Measurements from ENCODE around the gene VIM.
A peak's percentile ranks its signal among the peaks of the same experiment; 100 is the strongest.

Gene VIM

GRCh38 chr10:17216217-17216900 is 11.7 kb upstream of the VIM start:
- Histone ChIP-seq H3K27me3 (ENCODE audit: insufficient read depth, low read length) (no peaks in the 10 kb centered on the region), H3K27ac (ENCODE audit: low read depth, low read length) (peak overlapping the region; percentile 7), H2AFZ (ENCODE audit: insufficient read depth, low read length, poor library complexity) (no peak overlapping the region), H3K36me3 (ENCODE audit: control insufficient read depth in 1 of 2, insufficient read depth in 2 of 2, low read length in 2 of 2) (no peaks in the 10 kb centered on the region), H3K9me3 (ENCODE audit: insufficient read depth, low read depth, low read length) (no peaks in the 10 kb centered on the region), H3K79me1 (ENCODE audit: low read length) (peaks cover 6% of the 10 kb centered on the region), H2BK5ac (ENCODE audit: low read depth, low read length, poor library complexity) (peak overlapping the region; percentile 27), H3K9ac (ENCODE audit: low read length) (no peak overlapping the region), H3K4me1 (ENCODE audit: control insufficient read depth in 1 of 2, insufficient read depth in 2 of 2, low read length in 2 of 2) (peaks cover 3 to 5% of the 10 kb centered on the region in 2 experiments), H3K14ac (ENCODE audit: low read length) (peak overlapping the region; percentile 42), H2AK5ac (ENCODE audit: low read length) (peak overlapping the region; percentile 47), H3K18ac (ENCODE audit: low read length) (no peak overlapping the region), H4K91ac (ENCODE audit: low read depth, low read length) (peak overlapping the region; percentile 74), H4K12ac (ENCODE audit: low read depth, low read length) (no peak overlapping the region), H2BK12ac (ENCODE audit: low read length) (peak overlapping the region; percentile 85), H4K8ac (ENCODE audit: low read depth, low read length) (peak overlapping the region; percentile 47), H3K4me3 (ENCODE audit: low read depth, low read length) (no peak overlapping the region), H3K4ac (ENCODE audit: low read depth, low read length) (peak overlapping the region; percentile 24), H3K23ac (ENCODE audit: low read length) (no peak overlapping the region), H3K79me2 (ENCODE audit: control insufficient read depth, insufficient read depth, low read length, poor library complexity) (no peaks in the 10 kb centered on the region), H2BK120ac (ENCODE audit: insufficient read depth, low read length, poor library complexity) (peak overlapping the region; percentile 50), H3K4me2 (ENCODE audit: low read length) (no peak overlapping the region)
- no CpG with 5 or more reads among the region's 5 CpGs for WGBS (ENCODE audit: extremely low coverage, insufficient coverage, insufficient read length)
- DNase-seq: peak; percentile 29 to 58

- Histone ChIP-seq H3K18ac (ENCODE audit: low read length) (no peak overlapping the region), H3K9me3 (ENCODE audit: insufficient read depth, low read depth, low read length) (no peaks in the 10 kb centered on the region), H3K4ac (ENCODE audit: low read depth, low read length) (peak overlapping the region; percentile 24), H2AK5ac (ENCODE audit: low read length) (peak overlapping the region; percentile 47), H3K4me3 (ENCODE audit: low read depth, low read length) (no peak overlapping the region), H3K27me3 (ENCODE audit: insufficient read depth, low read length) (no peaks in the 10 kb centered on the region), H4K12ac (ENCODE audit: low read depth, low read length) (no peak overlapping the region), H3K4me1 (ENCODE audit: control insufficient read depth in 1 of 2, insufficient read depth in 2 of 2, low read length in 2 of 2) (peaks cover 3 to 5% of the 10 kb centered on the region in 2 experiments), H3K23ac (ENCODE audit: low read length) (no peak overlapping the region), H2BK120ac (ENCODE audit: insufficient read depth, low read length, poor library complexity) (peak overlapping the region; percentile 50), H2BK5ac (ENCODE audit: low read depth, low read length, poor library complexity) (peak overlapping the region; percentile 27), H3K9ac (ENCODE audit: low read length) (no peak overlapping the region), H3K36me3 (ENCODE audit: control insufficient read depth in 1 of 2, insufficient read depth in 2 of 2, low read length in 2 of 2) (no peaks in the 10 kb centered on the region), H4K8ac (ENCODE audit: low read depth, low read length) (peak overlapping the region; percentile 47), H3K14ac (ENCODE audit: low read length) (peak overlapping the region; percentile 42), H4K91ac (ENCODE audit: low read depth, low read length) (peak overlapping the region; percentile 74), H3K4me2 (ENCODE audit: low read length) (no peak overlapping the region), H3K79me2 (ENCODE audit: control insufficient read depth, insufficient read depth, low read length, poor library complexity) (no peaks in the 10 kb centered on the region), H3K27ac (ENCODE audit: low read depth, low read length) (peak overlapping the region; percentile 7), H2AFZ (ENCODE audit: insufficient read depth, low read length, poor library complexity) (no peak overlapping the region), H2BK12ac (ENCODE audit: low read length) (peak overlapping the region; percentile 85), H3K79me1 (ENCODE audit: low read length) (peaks cover 6% of the 10 kb centered on the region)
- no CpG with 5 or more reads among the region's 6 CpGs for WGBS (ENCODE audit: extremely low coverage, insufficient coverage, insufficient read length)
- DNase-seq: no peak
Measured at GRCh38 chr10:17216901-17217395, 11.1 kb upstream of the VIM start.

- H3K4me3 ChIP-seq (ENCODE audit: low read depth, low read length): no peak overlapping the region
- no peaks in the 10 kb centered on the region for H3K27me3 ChIP-seq (ENCODE audit: insufficient read depth, low read length)
- H3K36me3 ChIP-seq (ENCODE audit: control insufficient read depth in 1 of 2, insufficient read depth in 2 of 2, low read length in 2 of 2): no peaks in the 10 kb centered on the region
- no peak overlapping the region for H3K27ac ChIP-seq (ENCODE audit: low read depth, low read length)
- DNase-seq: no peak
- no peak overlapping the region for H4K8ac ChIP-seq (ENCODE audit: low read depth, low read length)
- H2BK12ac ChIP-seq (ENCODE audit: low read length): no peak overlapping the region
- H3K9me3 ChIP-seq (ENCODE audit: insufficient read depth, low read depth, low read length): no peaks in the 10 kb centered on the region
- H2AFZ ChIP-seq (ENCODE audit: insufficient read depth, low read length, poor library complexity): no peak overlapping the region
- H3K79me1 ChIP-seq (ENCODE audit: low read length): peaks cover 6% of the 10 kb centered on the region
- H2BK5ac ChIP-seq (ENCODE audit: low read depth, low read length, poor library complexity): no peak overlapping the region
- no peaks in the 10 kb centered on the region for H3K79me2 ChIP-seq (ENCODE audit: control insufficient read depth, insufficient read depth, low read length, poor library complexity)
- H3K4me2 ChIP-seq (ENCODE audit: low read length): no peak overlapping the region
- H3K18ac ChIP-seq (ENCODE audit: low read length): no peak overlapping the region
- no peak overlapping the region for H4K91ac ChIP-seq (ENCODE audit: low read depth, low read length)
- H2AK5ac ChIP-seq (ENCODE audit: low read length): no peak overlapping the region
- no peak overlapping the region for H4K12ac ChIP-seq (ENCODE audit: low read depth, low read length)
- no peak overlapping the region for H2BK120ac ChIP-seq (ENCODE audit: insufficient read depth, low read length, poor library complexity)
- peaks cover 3 to 5% of the 10 kb centered on the region in 2 experiments for H3K4me1 ChIP-seq (ENCODE audit: control insufficient read depth in 1 of 2, insufficient read depth in 2 of 2, low read length in 2 of 2)
- H3K23ac ChIP-seq (ENCODE audit: low read length): no peak overlapping the region
- no peak overlapping the region for H3K14ac ChIP-seq (ENCODE audit: low read length)
- no CpG with 5 or more reads among the region's 1 CpG for WGBS (ENCODE audit: extremely low coverage, insufficient coverage, insufficient read length)
- H3K4ac ChIP-seq (ENCODE audit: low read depth, low read length): no peak overlapping the region
- no peak overlapping the region for H3K9ac ChIP-seq (ENCODE audit: low read length)
Measured at GRCh38 chr10:17217631-17218232, 10.3 kb upstream of the VIM start.

- no peak overlapping the region for H2BK120ac ChIP-seq (ENCODE audit: insufficient read depth, low read length, poor library complexity)
- peaks cover 6% of the 10 kb centered on the region for H3K79me1 ChIP-seq (ENCODE audit: low read length)
- H3K18ac ChIP-seq (ENCODE audit: low read length): no peak overlapping the region
- no peak overlapping the region for H2AFZ ChIP-seq (ENCODE audit: insufficient read depth, low read length, poor library complexity)
- no peak overlapping the region for H4K12ac ChIP-seq (ENCODE audit: low read depth, low read length)
- no peak overlapping the region for H4K91ac ChIP-seq (ENCODE audit: low read depth, low read length)
- H3K4me2 ChIP-seq (ENCODE audit: low read length): no peak overlapping the region
- no peak overlapping the region for H4K8ac ChIP-seq (ENCODE audit: low read depth, low read length)
- H3K9ac ChIP-seq (ENCODE audit: low read length): no peak overlapping the region
- no peak overlapping the region for H3K4ac ChIP-seq (ENCODE audit: low read depth, low read length)
- H3K27ac ChIP-seq (ENCODE audit: low read depth, low read length): no peak overlapping the region
- H2AK5ac ChIP-seq (ENCODE audit: low read length): no peak overlapping the region
- DNase-seq: no peak
- no peak overlapping the region for H3K4me3 ChIP-seq (ENCODE audit: low read depth, low read length)
- no peaks in the 10 kb centered on the region for H3K79me2 ChIP-seq (ENCODE audit: control insufficient read depth, insufficient read depth, low read length, poor library complexity)
- H3K23ac ChIP-seq (ENCODE audit: low read length): no peak overlapping the region
- no peak overlapping the region for H2BK5ac ChIP-seq (ENCODE audit: low read depth, low read length, poor library complexity)
- no peak overlapping the region for H2BK12ac ChIP-seq (ENCODE audit: low read length)
- peaks cover 3 to 5% of the 10 kb centered on the region in 2 experiments for H3K4me1 ChIP-seq (ENCODE audit: control insufficient read depth in 1 of 2, insufficient read depth in 2 of 2, low read length in 2 of 2)
- no peaks in the 10 kb centered on the region for H3K36me3 ChIP-seq (ENCODE audit: control insufficient read depth in 1 of 2, insufficient read depth in 2 of 2, low read length in 2 of 2)
- H3K9me3 ChIP-seq (ENCODE audit: insufficient read depth, low read depth, low read length): no peaks in the 10 kb centered on the region
- no CpG with 5 or more reads among the region's 2 CpGs for WGBS (ENCODE audit: extremely low coverage, insufficient coverage, insufficient read length)
- H3K27me3 ChIP-seq (ENCODE audit: insufficient read depth, low read length): no peaks in the 10 kb centered on the region
- H3K14ac ChIP-seq (ENCODE audit: low read length): no peak overlapping the region
Measured at GRCh38 chr10:17219024-17219423, 9.0 kb upstream of the VIM start.

All from trophoblast cell (in vitro differentiated cells and primary cell).